Sigmoid colon (tissue), 4 donors: Measurements from ENCODE around the gene DTNBP1.

ENCODE experiments used
- CTCF ChIP-seq, 4 experiments: fragments of 450-650 bp in 3 of 4; fragments of 200-600 bp in 1 of 4; IDR thresholded peaks; one replicate each; pipeline ENCODE4 v1.5.1; 2016 to 2019; ENCODE audit warnings: antibody characterized with exemption in 4 of 4, mild to moderate bottlenecking in 3 of 4, moderate library complexity in 2 of 4
- EP300 ChIP-seq, 4 donors: sonication (generic); formaldehyde crosslinking; IDR thresholded peaks; one replicate each; pipeline ENCODE4 v1.6.1; 2017; ENCODE audit warnings: antibody characterized with exemption in 4 of 4
- POLR2A ChIP-seq, 2 donors: fragments of 450-650 bp; IDR thresholded peaks; one replicate each; pipeline ENCODE4 v1.6.1; 2016; ENCODE audit warnings: antibody characterized with exemption in 2 of 2, mild to moderate bottlenecking in 2 of 2, moderate library complexity in 2 of 2
- POLR2AphosphoS5 ChIP-seq, 4 donors: sonication (generic); formaldehyde crosslinking; IDR thresholded peaks; one replicate each; pipeline ENCODE4 v1.6.1; 2017; ENCODE audit warnings: antibody characterized with exemption in 4 of 4

- TF ChIP-seq POLR2A (IDR thresholded peaks at IDR 0.05) = no peak
- TF ChIP-seq CTCF (IDR thresholded peaks at IDR 0.05) = no peak
- TF ChIP-seq POLR2AphosphoS5 (IDR thresholded peaks at IDR 0.05) = no peak
- TF ChIP-seq EP300 (IDR thresholded peaks at IDR 0.05) = no peak
These were observed 152.7 kb downstream of the DTNBP1 start for GRCh38 chr6:15510121-15510520.
